Retinal pigment epithelial cell (primary cell): ENCODE measurements around the gene GRIN3B.
A peak's percentile ranks its signal among the peaks of the same experiment; 100 is the strongest.

Source experiments
- DNase-seq: peaks from one replicate; pipeline ENCODE4 v3.0.0-alpha.2; 2010; ENCODE audit warnings: low read depth
- H3K4me3 ChIP-seq: 2 replicates; pipeline ENCODE4 v1.5.1; 2011; ENCODE audit warnings: mild to moderate bottlenecking, low read length, control low read depth, moderate library complexity
- CTCF ChIP-seq: conservative IDR thresholded peaks from 2 replicates; pipeline ENCODE4 v1.5.1; 2011; ENCODE audit warnings: low read depth, low read length, control low read depth, inconsistent platforms

Gene GRIN3B

DNA sequence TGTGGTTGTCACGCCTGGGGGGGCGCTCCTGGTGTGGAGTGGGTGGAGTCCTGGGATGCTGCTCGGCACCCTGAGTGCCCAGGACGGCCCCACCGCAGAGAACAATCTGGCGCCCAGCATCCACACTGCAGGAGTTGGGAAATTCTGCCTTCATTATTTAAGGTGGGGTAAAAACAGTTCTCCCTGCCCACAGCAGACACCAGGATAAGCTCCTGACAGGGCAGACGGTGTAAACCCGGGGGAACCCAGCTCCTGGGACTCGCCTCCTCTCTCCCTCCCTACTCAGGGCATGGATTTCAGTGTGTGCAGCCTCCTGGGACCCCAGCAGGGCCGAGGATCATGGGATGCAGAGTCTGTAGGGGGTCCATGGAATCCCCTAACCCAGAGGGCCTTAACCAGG lies 23.7 kb upstream of the GRIN3B start:
- no peak for TF ChIP-seq CTCF
- DNase-seq = no peak
- no peak overlapping the region for H3K4me3 ChIP-seq

- DNase-seq = no peak
- TF ChIP-seq CTCF = no peak
- no peak overlapping the region for H3K4me3 ChIP-seq
Observed at GRCh38 chr19:977058-977464, 23.2 kb upstream of the GRIN3B start.

GRCh38 chr19:979318-979741 lies 20.9 kb upstream of the GRIN3B start:
- DNase-seq = no peak
- no peak overlapping the region for H3K4me3 ChIP-seq
- no peak for TF ChIP-seq CTCF

- no peak overlapping the region for H3K4me3 ChIP-seq
- TF ChIP-seq CTCF = no peak
Observed at GRCh38 chr19:980133-980998, 19.9 kb upstream of the GRIN3B start.

DNA sequence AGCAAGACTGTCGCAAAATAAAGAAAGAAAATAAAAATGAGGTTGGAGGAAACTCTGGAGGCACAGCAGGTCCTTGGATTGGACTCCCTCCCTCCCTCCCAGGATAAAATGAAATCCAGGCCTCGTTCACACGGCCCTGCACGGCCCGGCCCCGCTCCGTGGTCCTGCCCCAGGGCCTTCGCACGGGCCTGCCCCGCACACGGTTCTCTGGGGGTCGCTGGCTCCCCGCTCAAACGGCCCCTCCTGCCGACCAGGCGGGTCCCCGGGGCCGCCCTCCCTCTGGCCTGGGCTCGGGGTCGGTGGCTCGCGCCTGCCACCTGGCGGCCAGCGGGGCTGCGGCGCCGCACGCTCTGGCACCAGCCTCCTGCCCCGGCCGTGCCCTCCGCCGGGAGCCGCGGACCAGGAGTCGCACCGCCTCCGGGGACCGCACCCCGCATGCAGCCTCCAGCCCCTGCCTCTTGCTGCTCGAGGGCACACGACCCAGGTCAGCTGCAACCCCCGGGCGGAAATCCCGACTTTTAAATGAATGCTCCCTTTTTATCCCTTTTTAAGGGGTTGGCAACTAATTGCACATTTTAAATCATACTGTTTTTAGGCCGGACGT lies 17.6 kb upstream of the GRIN3B start:
- no peak for DNase-seq
- TF ChIP-seq CTCF = peak; percentile 59
- peak overlapping the region; percentile 24 for H3K4me3 ChIP-seq

More at GRCh38 chr19:980133-980998, 19.9 kb upstream of the GRIN3B start:
- no peak for DNase-seq

GRCh38 chr19:984165-984967 lies 15.9 kb upstream of the GRIN3B start, which contains the start of gene WDR18:
Gene WDR18, plus strand, starts transcription at chr19:984345. Its CDS starts 9 bp downstream, at chr19:984354.
- TF ChIP-seq CTCF = no peak
- H3K4me3 ChIP-seq = peak within 1 kb of the TSS; percentile 89
- DNase-seq = no peak
